Thoracic aorta (tissue), 2 donors: ENCODE results near the gene CRB1. TPM values are rescaled to one million over a fixed set of nuclear protein-coding genes. Genes with fewer than 3 reads are reported as not detected.

Experiments
- ATAC-seq: fragments of 150-250 bp; one replicate; pipeline ENCODE4 v1.8.0; 2017; ENCODE audit warnings: low read depth; ENCODE audit not compliant: insufficient number of reproducible peaks, low FRiP score
- DNase-seq: peaks from one replicate; pipeline ENCODE4 v3.0.0-alpha.2; 2020; ENCODE audit warnings: low spot score
- H3K27ac ChIP-seq, 2 donors: fragments of 200-600 bp; sonication (generic); 1 replicate in 1 of 2; 2 replicates in 1 of 2; pipeline ENCODE4 v1.5.1; 2016; ENCODE audit warnings: mild to moderate bottlenecking in 2 of 2, moderate library complexity in 2 of 2
- H3K27me3 ChIP-seq: fragments of 200-600 bp; sonication (generic); replicated peaks from 2 replicates; pipeline ENCODE4 v1.6.0; 2016; ENCODE audit warnings: mild to moderate bottlenecking; ENCODE audit not compliant: insufficient read depth
- H3K36me3 ChIP-seq: fragments of 200-600 bp; sonication (generic); one replicate; pipeline ENCODE4 v1.5.1; 2016
- H3K4me1 ChIP-seq, 2 donors: fragments of 200-600 bp; sonication (generic); 1 replicate in 1 of 2; 2 replicates in 1 of 2; pipeline versions ENCODE4 v1.5.1 to v1.6.0; 2016; ENCODE audit warnings: low read depth in 2 of 2, mild to moderate bottlenecking in 1 of 2; ENCODE audit not compliant: control insufficient read depth in 1 of 2
- H3K4me3 ChIP-seq: fragments of 200-600 bp; sonication (generic); 2 replicates; pipeline ENCODE4 v1.5.1; 2016; ENCODE audit warnings: mild to moderate bottlenecking
- H3K9me3 ChIP-seq: fragments of 200-600 bp; sonication (generic); 2 replicates; pipeline ENCODE4 v1.5.1; 2016
- CTCF ChIP-seq: fragments of 200-600 bp; sonication (generic); IDR thresholded peaks from one replicate; pipeline ENCODE4 v1.5.1; 2019; ENCODE audit warnings: antibody characterized with exemption
- total RNA-seq, 2 donors: library from RNA; depleted of rRNA; stranded (reverse); fragments of >200 nt; gene quantifications; one replicate each; pipeline versions ENCODE4 v1.1.0 to v1.2.3, GENCODE V29; 2016

Gene CRB1
- total RNA-seq, 2 donors from 2014 or later: not detected

GRCh38 chr1:197360068-197360467 is 92.0 kb downstream of the CRB1 start:
- ATAC-seq (no peak), DNase-seq (no peak)
- Histone ChIP-seq H3K4me1 (no peaks in the 10 kb centered on the region), H3K9me3 (no peaks in the 10 kb centered on the region), H3K4me3 (no peak overlapping the region), H3K27me3 (no peaks in the 10 kb centered on the region), H3K27ac (no peak overlapping the region), H3K36me3 (no peaks in the 10 kb centered on the region)
- TF ChIP-seq CTCF: no peak

- Histone ChIP-seq H3K4me3 (no peak overlapping the region), H3K27me3 (no peaks in the 10 kb centered on the region), H3K36me3 (no peaks in the 10 kb centered on the region), H3K4me1 (no peaks in the 10 kb centered on the region), H3K27ac (no peak overlapping the region), H3K9me3 (no peaks in the 10 kb centered on the region)
- no peak for TF ChIP-seq CTCF
- DNase-seq (no peak), ATAC-seq (no peak)
These were observed 94.8 kb downstream of the CRB1 start for GRCh38 chr1:197362871-197363270.

DNA sequence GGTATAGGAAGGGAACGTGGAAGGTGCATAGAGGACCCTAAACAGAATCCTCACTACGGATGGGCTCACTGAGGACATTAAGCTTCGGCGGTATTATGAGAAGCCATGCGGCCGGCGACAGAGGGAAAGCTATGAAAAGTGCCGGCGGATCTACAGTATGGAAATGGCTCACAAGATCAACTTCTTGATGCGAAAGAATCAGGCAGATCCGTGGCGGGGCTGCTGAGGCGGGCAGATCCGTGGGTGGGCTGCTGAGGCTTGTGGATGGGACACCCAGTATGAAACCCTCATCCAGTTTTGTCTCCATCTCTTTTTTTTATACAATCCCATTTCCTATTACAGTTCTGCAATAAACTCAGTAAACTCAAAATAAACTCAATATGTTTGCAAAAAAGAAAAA is 95.8 kb downstream of the CRB1 start:
- no peaks in the 10 kb centered on the region for H3K27me3 ChIP-seq
- ATAC-seq: no peak
- H3K4me3 ChIP-seq: no peak overlapping the region
- no peaks in the 10 kb centered on the region for H3K4me1 ChIP-seq
- H3K36me3 ChIP-seq: no peaks in the 10 kb centered on the region
- no peak for DNase-seq
- H3K9me3 ChIP-seq: no peaks in the 10 kb centered on the region
- no peak for TF ChIP-seq CTCF
- no peak overlapping the region for H3K27ac ChIP-seq

GRCh38 chr1:197366996-197367395 is 98.9 kb downstream of the CRB1 start:
- H3K27me3 ChIP-seq: no peaks in the 10 kb centered on the region
- H3K9me3 ChIP-seq: no peaks in the 10 kb centered on the region
- no peak for ATAC-seq
- H3K36me3 ChIP-seq: no peaks in the 10 kb centered on the region
- no peak overlapping the region for H3K4me3 ChIP-seq
- no peak overlapping the region for H3K27ac ChIP-seq
- no peak for DNase-seq
- TF ChIP-seq CTCF: no peak
- H3K4me1 ChIP-seq: no peaks in the 10 kb centered on the region

DNA sequence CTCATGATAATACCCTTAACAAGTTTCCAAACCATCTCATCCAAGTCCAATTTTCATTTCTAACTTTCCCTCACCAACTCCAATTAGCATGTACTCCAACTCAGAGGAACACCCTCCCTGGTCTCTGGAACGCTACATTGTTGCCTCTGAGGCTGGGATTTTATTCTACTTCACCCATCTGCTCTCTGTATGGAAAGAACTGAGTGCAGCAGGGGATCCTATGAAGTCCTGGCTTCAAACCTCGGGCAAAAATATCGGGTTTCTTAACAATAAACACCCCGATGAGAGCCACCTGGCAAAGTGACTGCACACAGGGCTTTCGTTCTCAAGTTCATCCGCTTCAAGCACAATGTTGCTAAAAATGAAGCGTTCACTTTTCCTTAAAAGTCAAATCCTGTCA is 99.6 kb downstream of the CRB1 start:
- ATAC-seq (no peak), DNase-seq (no peak)
- no peaks in the 10 kb centered on the region for H3K27me3 ChIP-seq
- no peak overlapping the region for H3K4me3 ChIP-seq
- H3K36me3 ChIP-seq: no peaks in the 10 kb centered on the region
- no peak for TF ChIP-seq CTCF
- H3K4me1 ChIP-seq: no peaks in the 10 kb centered on the region
- H3K9me3 ChIP-seq: no peaks in the 10 kb centered on the region
- H3K27ac ChIP-seq: no peak overlapping the region
